GM19043 (cell line): Measurements from ENCODE around the gene BANP.
"Not testable (repeated sequence)": the region's sequence is repeated elsewhere in the genome, so short reads cannot be mapped to it uniquely, and the experiment has no call there.

ENCODE experiments used
- ATAC-seq: cut with Tn5 transposase; IDR thresholded peaks from one replicate; pipeline ENCODE4 v1.9.1; 2021; ENCODE audit warnings: low read depth; ENCODE audit not compliant: unreplicated experiment

The BANP gene

DNA sequence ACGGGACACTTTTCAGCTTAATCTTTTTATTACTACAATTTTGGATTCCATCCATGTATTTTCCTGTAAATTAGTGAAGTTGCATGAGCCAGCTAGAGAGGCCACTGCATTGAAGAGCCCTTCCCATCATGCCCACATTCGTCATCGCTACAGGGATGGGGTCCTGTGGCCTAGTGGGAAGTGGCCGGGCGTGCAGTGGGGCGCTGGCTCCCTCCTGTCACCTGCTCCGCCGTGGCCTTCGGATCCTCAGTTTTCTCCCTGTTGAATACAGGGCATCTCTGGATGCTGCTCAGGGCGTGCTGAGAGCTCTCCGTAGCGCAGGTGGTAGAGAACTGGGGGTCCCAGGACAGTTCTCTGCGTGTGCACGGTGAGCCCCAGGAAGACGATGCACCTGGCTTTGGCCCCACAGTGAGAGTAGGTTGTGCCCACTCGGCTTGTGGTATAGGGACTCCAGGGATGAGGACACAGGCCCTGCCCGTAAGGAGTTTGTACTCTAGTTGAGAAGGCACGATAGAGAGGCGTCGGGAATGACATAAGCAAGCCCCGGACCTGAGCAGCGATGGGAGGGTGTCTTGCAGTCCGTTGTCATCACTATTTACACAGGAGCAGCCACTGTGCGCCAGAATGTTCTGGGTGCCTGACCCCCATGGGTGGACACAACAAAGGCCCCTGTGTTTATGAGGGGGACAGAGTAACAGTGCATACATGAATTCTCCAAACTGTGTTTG, 74.8 kb downstream of the BANP start:
- not testable (repeated sequence) for ATAC-seq

DNA sequence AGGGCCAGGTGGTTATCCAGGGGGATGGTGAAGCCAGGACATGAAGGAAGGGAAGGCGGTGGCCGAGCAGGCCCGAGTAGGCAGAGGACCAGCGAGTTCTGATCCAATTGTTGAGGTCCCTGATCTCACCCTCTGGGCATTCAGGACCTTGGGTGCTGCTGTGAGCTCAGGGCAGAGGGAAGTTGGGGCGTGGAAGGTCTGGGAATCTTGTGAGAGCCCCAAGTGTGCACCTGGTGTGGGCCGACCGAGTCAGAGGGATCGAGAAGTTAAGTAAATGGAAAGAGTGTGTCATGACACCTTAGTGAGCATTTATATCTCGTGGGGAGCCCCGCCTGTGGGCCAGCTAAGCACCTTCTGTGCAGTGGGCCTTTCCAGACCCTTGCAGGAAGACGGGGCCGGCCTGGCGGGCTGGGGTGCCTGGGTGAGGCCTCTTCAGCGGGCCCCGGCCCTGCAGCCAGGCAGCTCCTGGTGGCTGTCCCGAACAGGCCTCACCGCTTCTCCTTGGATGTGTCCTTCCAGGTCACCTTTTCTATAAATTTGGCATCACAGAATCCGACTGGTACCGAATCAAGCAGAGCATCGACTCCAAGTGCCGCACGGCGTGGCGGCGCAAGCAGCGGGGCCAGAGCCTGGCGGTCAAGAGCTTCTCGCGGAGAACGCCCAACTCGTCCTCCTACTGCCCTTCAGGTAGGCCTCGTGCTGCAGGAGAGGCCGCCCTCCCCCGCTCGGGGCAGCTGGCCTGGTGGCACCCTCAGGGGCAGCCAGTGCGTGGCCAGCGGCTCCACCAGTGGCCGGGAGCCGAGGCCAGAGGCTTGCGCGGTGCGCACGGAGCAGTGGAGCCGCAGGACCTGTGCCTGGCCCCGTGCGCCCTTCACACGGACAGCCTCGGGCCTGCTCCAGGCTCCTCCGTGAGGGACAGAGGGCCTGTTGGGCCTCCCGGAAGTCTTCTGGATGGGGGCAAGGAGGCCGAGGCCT, 76.0 kb downstream of the BANP start:
- ATAC-seq = no peak

DNA sequence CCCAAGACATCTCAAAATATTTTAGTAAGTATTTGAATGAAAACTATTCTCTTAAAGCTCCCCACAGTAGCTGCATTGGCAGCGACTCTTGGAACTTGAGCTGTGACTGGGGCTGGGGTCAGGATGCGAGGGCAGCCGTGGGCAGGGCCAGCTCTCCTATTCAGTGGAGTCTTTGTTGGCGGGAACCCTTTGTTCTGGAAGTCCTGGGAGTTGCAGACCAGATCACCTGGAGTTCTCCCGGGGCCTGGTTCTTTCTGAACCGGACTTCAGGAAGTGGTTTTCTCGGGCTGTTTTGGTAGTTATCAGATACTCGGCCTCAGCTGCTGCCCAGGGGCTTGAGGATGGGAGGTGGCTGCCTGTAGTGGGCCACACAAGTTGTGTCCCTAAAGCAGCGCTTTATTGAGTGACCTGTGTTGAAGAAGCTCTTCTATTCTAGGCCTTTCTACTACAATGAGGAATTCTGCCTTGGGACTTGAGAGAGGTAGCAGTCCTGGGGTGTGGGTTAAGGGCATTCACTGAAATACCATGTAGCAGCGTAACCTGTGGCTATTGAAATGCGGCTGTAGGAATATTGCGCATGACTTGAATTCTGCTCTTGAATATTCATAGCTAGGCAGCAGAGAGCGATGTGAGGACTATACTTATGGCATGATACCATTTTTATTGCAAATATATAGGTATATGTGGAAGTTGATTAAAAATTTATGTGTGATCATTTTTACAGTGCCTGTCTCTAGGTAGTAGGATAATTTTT, 77.1 kb downstream of the BANP start:
- ATAC-seq = not testable (repeated sequence)

DNA sequence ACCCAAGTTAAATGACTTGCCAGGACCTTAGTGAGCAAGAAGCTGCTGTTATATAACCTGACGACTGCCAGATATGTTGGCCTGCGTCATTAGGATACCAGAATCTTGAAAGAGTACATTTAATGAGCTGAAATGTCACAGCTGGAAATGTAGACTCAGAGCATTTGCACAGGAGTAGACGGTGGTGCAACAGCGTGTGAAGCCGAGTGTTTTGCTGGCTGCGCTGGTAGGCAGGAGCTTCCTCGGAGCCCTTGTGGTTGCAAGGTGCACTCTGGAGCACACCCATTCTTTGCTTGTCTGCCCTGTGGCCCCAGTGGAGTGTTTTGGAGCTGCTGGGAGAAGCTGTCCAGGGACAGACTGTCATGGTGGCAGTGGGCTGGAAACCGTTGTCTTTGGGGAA, 79.3 kb downstream of the BANP start:
- ATAC-seq = no peak

DNA sequence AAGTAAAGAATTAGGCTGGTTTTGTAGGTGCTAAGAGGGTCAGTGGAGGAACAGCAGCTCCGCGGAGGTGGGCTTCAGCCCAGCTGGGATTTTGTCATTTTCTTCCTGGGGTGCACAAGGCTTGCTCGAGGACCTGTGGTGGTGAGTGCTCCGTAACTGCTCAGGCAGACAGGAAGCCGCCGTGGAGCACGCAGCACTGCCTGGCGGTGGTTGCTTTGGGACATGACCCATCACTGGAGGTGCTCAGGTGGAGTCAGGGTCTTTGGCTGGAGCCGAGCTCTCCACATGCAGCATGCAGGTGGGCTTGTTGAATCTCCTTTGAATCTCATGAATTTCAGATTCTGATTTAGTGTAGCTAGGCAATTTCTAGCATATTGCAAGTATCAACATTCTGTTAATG, 79.7 kb downstream of the BANP start:
- ATAC-seq = not testable (repeated sequence)

DNA sequence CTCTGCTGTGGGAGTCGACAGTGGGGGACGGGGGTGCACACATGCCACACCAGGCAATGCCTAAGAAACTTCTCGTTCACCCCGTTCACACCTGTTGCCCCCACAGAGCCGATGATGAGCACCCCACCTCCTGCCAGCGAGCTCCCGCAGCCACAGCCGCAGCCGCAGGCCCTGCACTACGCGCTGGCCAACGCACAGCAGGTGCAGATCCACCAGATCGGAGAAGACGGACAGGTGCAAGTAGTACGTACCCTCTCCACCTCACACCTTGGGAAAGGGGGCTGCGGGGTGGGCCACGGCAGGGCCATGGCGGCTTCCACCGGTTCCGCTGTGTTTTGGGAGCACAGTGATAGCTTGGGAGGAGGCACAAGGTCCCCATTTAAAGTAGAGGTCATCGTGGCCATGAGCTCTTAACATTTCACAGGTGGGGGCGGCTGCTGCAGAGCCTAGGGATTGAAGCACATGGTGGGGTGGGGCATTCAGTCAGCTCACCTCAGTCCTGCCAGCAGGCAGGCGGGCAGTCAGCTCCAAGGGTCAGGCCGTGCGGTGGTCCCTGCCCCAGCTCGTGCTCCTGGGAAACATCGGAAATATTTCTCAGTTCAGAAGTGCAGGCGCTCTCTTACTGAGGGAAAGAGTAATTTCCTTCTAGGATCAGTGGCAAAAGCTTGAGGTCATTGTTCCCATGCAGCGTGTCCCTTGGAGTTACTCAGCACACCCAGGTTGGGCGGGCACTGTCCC, 81.9 kb downstream of the BANP start:
- not testable (repeated sequence) for ATAC-seq

DNA sequence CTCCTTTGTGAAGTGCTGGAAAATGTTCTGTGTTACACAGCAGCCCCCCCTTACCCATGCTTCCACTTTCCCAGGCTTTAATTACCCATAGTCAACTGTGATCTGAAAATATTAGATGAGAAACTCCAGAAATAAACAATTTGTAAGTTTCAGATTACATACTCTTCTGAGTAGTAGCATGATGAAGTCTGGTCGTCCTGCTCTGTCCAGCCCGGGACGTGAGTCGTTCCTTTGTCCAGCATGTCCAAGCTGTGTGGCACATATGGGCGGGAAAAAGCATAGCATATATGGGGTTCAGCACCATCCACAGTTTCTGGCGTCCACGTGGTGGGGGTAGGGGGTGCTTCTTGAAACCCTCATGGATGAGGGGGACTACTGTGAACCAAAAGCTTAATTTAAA, 83.5 kb downstream of the BANP start:
- no peak for ATAC-seq

DNA sequence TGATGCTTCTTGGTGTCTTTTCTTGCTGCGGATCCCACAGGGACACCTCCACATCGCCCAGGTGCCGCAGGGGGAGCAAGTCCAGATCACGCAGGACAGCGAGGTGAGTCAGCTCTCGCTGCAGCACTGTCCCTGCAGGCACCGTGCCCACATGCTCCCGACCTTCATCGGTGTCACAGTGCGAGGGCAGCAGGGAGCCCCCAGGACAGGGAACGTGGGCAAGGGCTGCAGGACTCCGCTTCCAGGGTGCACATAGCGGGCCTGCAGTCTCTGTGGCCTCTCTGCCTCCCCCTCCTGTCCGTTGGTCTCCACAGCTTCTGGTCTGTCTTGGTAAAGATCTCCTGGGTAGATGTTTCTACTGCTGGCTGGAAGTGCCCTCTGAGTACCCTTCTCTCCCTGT, 84.1 kb downstream of the BANP start:
- no peak for ATAC-seq

DNA sequence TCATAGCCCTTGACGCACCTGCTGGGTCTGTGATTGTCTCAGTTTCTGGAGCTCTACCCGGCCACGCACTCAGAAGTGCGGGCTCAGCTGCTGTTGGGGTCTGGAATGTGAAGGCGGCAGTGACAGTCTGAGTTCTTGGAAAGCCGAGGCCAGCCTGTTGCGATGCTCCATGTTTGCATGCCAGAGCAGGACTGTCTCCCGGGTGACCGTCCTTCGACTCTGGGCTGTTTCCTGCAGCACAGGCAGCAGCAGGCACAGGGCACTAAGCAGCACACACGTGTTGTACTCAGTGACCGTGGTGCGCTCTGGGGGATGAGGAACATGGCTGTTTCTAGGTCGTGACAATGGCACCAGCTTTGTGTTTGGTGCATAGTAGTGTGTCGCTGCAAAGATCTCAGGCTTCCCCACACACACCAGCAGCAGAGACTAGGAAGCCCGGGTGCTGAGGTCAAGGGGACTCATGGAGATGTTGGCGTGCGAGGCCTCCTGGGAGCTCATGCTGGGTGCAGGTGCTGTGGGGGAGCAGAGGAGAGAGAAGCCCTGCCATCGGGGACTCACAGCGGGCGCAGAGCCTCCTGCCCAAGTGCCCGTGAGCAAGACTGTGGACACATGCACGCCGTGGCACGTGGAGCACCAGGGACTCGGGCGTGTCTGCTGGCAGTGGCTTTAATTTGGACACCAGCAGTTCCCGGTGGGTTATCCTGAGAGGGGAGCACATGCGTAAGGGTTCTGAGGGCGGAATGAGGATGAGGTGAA, 84.8 kb downstream of the BANP start:
- not testable (repeated sequence) for ATAC-seq

DNA sequence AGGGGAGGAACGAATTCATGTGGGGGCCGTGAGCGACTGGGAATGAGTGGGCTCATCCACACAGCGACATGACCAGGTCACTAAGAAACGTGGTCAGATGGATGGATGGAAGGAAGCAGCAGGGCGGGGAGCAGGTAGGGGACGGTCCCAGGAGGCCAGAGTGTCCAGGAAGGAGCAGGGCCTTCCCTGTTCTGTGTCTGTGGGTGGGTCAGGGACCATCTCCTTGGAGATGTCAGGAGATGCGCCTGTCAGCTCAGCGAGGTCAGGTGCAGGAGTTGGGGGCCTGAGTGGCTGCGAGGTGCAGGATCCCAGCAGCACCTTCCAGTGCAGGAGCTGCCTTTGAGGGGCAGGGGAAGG, 85.4 kb downstream of the BANP start:
- ATAC-seq = not testable (repeated sequence)

DNA sequence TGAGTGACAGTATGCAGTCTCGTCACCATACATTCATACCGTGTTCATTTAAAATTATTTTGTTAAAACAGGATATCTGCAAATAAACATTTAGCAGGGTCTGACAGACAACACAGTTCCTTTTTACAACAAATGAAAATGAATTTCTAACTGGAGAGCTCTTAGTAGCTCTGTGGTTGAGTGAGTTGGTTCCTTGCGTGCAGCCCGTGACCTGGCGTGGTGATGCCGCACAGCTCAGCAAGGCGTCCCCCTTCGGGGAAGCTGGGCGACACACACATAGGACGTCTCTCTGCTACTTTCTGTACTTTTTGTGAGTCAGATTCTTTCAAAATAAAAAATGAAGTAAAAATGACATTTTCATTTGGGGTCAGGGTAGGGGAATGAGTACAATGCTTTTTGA, 86.1 kb downstream of the BANP start:
- ATAC-seq = not testable (repeated sequence)

DNA sequence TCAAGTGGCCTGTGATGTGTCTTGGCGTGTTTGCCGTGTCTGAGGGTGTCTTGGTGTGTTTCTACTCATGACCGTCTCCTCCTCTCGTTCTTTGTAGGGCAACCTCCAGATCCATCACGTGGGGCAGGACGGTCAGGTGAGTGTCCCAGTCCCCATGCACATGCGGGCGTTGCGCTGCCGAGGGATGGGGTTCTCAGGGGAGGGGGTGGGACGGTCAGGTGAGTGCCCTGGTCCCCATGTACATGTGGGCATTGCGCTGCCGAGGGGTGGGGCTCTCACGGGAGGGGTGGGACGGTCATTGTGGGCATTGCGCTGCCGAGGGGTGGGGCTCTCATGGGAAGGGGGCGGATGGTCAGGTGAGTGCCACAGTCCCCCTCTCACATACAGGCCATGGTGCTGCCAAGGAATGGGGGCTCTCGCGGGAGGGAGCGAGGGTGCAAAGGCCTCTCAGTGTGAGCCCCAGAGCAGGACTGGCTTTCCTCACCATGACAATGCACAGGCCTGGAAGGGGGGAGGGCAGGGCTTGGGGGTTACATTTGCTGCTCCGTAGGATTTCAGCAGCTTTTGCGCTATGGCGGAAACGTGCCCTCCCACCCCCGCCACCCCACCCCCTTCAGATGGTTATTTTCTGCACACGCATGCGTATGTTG, 86.8 kb downstream of the BANP start:
- not testable (repeated sequence) for ATAC-seq

DNA sequence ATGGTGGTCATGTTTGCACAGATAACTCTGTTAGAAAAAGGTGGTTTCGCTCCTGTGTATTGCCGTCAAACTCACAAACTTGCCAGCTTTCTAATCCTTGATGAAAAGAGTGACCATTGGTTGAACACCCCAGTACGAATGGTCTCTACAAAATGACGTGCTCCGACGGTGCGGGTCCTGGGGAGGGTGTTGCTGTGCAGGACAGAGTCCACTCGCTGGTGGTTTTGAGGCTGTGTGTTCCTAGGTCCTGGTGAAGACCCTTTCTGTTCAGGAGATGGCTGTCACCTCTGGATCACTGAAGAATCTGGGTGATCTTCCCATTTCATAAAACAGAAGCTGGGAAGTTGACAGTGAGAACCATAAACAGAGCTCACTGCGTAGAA, 87.3 kb downstream of the BANP start:
- ATAC-seq = not testable (repeated sequence)

DNA sequence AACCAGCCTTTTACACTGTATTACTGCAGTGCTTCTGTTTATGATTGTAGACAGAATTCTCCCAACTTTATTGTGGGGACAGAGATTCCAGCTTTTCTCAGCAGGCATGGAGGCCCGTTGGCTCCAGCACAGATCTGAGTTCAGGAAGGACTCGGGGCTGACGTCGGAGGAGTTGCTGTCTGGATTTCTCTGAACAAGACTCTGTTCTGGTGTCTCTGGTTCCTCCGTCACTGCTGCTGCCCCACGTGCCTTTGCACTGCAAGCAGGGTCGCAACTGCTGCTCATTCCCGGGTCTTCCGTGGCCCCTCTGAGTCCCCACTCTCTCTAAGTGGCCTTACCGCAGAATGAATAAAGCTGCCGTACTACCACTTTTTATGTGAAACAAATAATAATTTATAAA, 88.4 kb downstream of the BANP start:
- ATAC-seq = no peak

DNA sequence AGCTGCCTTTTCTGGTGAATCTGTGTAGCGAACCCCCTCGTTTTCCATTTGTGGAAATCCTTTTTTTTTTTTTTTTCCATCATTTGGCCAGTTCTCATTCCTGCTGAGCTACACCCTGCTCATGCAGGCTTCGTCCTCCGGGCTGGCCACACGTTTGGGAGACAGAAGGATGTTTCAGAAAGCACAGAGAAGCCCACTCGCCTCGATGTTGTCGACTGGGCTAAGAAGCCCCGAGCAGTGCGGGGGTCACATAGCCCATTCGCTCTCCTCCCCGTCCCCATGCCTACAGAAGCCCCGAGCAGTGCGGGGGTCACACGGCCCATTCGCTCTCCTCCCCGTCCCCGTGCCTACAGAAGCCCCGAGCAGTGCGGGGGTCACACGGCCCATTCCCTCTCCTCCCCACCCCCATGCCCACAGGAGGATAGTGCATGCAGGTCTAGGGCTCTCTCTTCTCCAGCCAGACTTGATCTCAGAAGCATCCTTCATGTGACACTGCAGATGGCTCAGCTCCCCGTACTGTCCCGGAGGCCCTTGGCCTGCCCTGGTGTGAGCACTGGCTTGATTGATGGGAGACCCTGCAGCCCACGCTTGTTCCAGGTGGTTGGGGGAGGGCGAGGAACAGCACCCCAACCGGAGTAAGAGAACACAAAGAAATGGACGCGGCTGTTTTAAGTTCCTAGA, 89.1 kb downstream of the BANP start:
- not testable (repeated sequence) for ATAC-seq

DNA sequence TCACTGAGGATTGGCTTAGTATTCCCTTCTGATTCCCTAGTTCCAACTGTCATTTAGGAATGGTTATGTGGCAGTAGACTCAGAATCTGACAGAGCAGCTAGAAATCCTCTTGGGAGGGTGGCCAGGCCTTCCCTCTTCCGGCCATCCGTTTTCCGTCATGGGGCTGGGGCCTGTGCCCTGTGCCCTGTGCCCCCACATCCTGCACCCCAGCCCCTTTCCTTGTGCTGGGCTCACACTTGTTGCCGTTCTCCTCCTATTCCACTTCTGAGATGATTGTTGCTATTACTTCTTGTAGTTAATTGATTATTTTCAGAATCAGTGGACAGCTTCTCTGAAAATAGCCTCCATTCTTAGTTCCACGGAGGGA, 89.6 kb downstream of the BANP start:
- ATAC-seq = not testable (repeated sequence)

DNA sequence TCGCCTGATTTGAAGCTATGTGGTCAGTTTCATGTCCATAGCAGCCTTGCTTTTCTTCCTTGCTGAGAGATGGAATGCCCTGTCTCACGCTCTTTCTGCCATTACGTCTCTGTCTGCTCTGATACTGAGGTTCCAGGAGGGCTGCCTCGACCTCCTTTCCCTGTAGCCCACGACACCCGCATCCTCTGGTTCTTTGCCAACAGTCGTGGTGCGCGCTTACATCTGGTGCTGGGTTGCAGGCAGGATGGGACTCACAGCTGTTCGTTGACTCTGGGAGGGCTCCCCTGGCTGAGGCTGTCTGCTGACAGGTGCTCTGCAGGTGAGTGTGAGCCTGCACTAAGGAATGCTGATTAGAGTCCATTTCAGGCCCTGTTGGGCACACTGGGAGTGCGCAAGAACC, 90.3 kb downstream of the BANP start:
- ATAC-seq = not testable (repeated sequence)

DNA sequence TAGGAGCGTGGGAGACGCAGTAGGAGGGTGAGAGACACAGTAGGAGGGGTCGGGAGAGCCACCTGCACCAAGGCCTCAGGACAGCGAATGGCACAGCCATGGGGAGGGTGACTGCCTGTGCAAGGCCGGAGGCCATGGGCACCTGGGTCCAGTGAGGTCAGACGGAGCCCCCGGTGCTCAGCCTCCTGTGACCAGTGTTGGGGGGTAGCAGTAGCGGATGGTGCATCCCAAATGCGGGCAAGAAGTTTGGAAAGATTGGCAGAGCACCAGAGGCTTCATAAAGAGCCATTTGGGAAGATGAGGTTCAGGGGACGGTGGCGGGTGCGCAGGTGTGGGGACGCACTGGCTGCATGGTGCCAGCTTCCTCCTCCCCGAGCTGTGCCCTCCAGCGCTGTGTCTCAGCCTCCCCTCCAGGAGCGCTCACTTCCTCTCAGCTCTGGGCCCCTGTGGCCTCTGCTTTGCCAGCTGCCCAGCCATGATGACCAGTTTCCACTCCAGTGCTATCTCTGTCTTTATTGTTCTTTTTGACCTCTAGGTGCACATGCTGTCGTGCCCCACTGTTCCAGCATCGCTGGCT, 90.8 kb downstream of the BANP start:
- not testable (repeated sequence) for ATAC-seq
